ENCODE data around the gene PFDN5.
A peak's percentile ranks its signal among the peaks of the same experiment; 100 is the strongest.

PFDN5 gene

GRCh38 chr12:53299454-53300180, 4.3 kb downstream of the PFDN5 start, which contains the start of gene MYG1:
TSS of gene MYG1 (plus strand) at chr12:53299695. CDS start at chr12:53299738, 43 bp downstream.
- Histone ChIP-seq H3K27me3 (no peaks in the 10 kb centered on the region), H3K4me1 (peaks cover 3% of the 10 kb centered on the region), H3K4me3 (ENCODE audit: low read depth, low read length) (peak within 1 kb of the TSS; percentile 97), H3K36me3 (peaks cover 33% of the 10 kb centered on the region), H3K9me3 (no peaks in the 10 kb centered on the region)
- DNase-seq = peak; percentile 95
- TF ChIP-seq CTCF (IDR thresholded peaks at IDR 0.05; ENCODE audit: low read depth, low read length) = peak; percentile 25; the same call in 1 of the 2 replicates

GRCh38 chr12:53300187-53300586, 4.8 kb downstream of the PFDN5 start:
- Histone ChIP-seq H3K4me1 (peaks cover 3% of the 10 kb centered on the region), H3K9me3 (no peaks in the 10 kb centered on the region), H3K27me3 (no peaks in the 10 kb centered on the region), H3K4me3 (ENCODE audit: low read depth, low read length) (peak overlapping the region; percentile 97), H3K36me3 (peaks cover 34% of the 10 kb centered on the region)
- TF ChIP-seq CTCF (IDR thresholded peaks at IDR 0.05; ENCODE audit: low read depth, low read length) = no peak
- DNase-seq = no peak

- H3K4me3 ChIP-seq (ENCODE audit: low read depth, low read length) = no peak overlapping the region
- peaks cover 53% of the 10 kb centered on the region for H3K36me3 ChIP-seq
- no peaks in the 10 kb centered on the region for H3K27me3 ChIP-seq
- no peak for DNase-seq
- peaks cover 3% of the 10 kb centered on the region for H3K4me1 ChIP-seq
- no peak for TF ChIP-seq CTCF (IDR thresholded peaks at IDR 0.05; ENCODE audit: low read depth, low read length)
- H3K9me3 ChIP-seq = no peaks in the 10 kb centered on the region
These were observed 7.6 kb downstream of the PFDN5 start for GRCh38 chr12:53302903-53303302.

- no peaks in the 10 kb centered on the region for H3K27me3 ChIP-seq
- no peaks in the 10 kb centered on the region for H3K4me1 ChIP-seq
- no peak overlapping the region for H3K4me3 ChIP-seq (ENCODE audit: low read depth, low read length)
- peaks cover 61% of the 10 kb centered on the region for H3K36me3 ChIP-seq
- DNase-seq = no peak
- H3K9me3 ChIP-seq = no peaks in the 10 kb centered on the region
- no peak for TF ChIP-seq CTCF (IDR thresholded peaks at IDR 0.05; ENCODE audit: low read depth, low read length)
These were observed 11.5 kb downstream of the PFDN5 start for GRCh38 chr12:53306826-53307225.

- Histone ChIP-seq H3K4me1 (no peaks in the 10 kb centered on the region), H3K36me3 (peaks cover 49% of the 10 kb centered on the region), H3K9me3 (no peaks in the 10 kb centered on the region), H3K27me3 (no peaks in the 10 kb centered on the region), H3K4me3 (ENCODE audit: low read depth, low read length) (no peak overlapping the region)
- no peak for TF ChIP-seq CTCF (IDR thresholded peaks at IDR 0.05; ENCODE audit: low read depth, low read length)
- no peak for DNase-seq
These were observed 12.9 kb downstream of the PFDN5 start for GRCh38 chr12:53308276-53308675.

GRCh38 chr12:53313996-53314395, 18.7 kb downstream of the PFDN5 start:
- no peaks in the 10 kb centered on the region for H3K4me1 ChIP-seq
- no peak overlapping the region for H3K4me3 ChIP-seq (ENCODE audit: low read depth, low read length)
- no peaks in the 10 kb centered on the region for H3K9me3 ChIP-seq
- H3K36me3 ChIP-seq = peaks cover 40% of the 10 kb centered on the region
- TF ChIP-seq CTCF (IDR thresholded peaks at IDR 0.05; ENCODE audit: low read depth, low read length) = no peak
- no peak for DNase-seq
- no peaks in the 10 kb centered on the region for H3K27me3 ChIP-seq
